ENCODE measurements around the gene IFI27. TPM values are rescaled to one million over a fixed set of nuclear protein-coding genes. Genes with fewer than 3 reads are reported as not detected.

IFI27 gene
- total RNA-seq, 1 donor from 2014 or later, result 7.5 TPM

GRCh38 chr14:94161981-94162380 is 51.4 kb downstream of the IFI27 start:
- no peaks in the 10 kb centered on the region for H3K9me3 Mint-ChIP-seq (ENCODE audit: low read depth)
- no peaks in the 10 kb centered on the region for H3K36me3 Mint-ChIP-seq (ENCODE audit: insufficient read depth)
- no peak overlapping the region for H3K27ac Mint-ChIP-seq
- TF ChIP-seq CTCF (IDR thresholded peaks at IDR 0.05; ENCODE audit: unreplicated experiment), result no peak
- H3K4me3 Mint-ChIP-seq (ENCODE audit: low read depth), result no peak overlapping the region
- peaks cover 14% of the 10 kb centered on the region for H3K27me3 Mint-ChIP-seq
- DNase-seq (ENCODE audit: low spot score, unreplicated experiment), result no peak
- H3K4me1 Mint-ChIP-seq (ENCODE audit: low read depth), result peaks cover 14% of the 10 kb centered on the region

DNA sequence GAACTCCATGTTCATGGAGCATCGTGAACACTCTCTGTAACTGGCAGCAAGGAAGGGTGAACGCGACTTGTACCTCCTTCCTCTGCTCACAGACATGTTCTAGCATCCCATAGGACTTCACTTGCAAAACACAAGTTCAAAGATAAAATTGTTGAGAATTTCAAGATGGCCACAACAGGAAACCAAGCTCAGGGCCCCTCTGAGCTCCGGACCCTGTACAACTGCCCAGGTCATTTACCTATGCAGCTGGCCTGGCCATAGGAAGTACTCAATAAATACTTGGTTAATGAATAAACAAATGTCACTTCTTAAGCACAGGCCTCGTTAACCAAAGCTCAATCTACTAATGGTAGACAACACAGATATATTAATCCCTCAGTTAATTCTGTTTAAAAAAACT is 51.9 kb downstream of the IFI27 start:
- DNase-seq (ENCODE audit: low spot score, unreplicated experiment), result no peak
- Mint-ChIP-seq H3K27ac (no peak overlapping the region), H3K36me3 (ENCODE audit: insufficient read depth) (no peaks in the 10 kb centered on the region), H3K4me1 (ENCODE audit: low read depth) (peaks cover 12% of the 10 kb centered on the region), H3K27me3 (peaks cover 16% of the 10 kb centered on the region), H3K9me3 (ENCODE audit: low read depth) (no peaks in the 10 kb centered on the region), H3K4me3 (ENCODE audit: low read depth) (no peak overlapping the region)
- TF ChIP-seq CTCF (IDR thresholded peaks at IDR 0.05; ENCODE audit: unreplicated experiment), result no peak

DNA sequence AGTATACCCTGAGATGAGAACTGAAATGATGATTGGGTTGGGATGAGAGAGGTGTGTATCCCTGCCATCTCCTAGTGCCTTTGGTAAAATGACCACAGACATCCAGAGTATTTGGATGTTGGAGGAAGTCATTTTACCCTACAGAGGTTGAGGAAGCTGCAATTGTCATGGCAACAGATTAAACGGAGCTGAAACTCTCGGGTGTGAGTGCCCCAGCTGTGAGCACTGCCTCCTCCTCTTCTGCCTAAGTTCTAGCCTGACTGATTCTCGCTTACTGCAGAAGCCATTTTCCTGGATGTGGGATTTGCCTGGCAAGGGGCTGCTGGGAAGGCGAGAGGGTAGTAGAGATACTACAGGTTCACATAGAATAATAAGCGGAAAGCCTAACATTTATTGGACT is 53.3 kb downstream of the IFI27 start:
- H3K27me3 Mint-ChIP-seq, result peaks cover 16% of the 10 kb centered on the region
- H3K4me1 Mint-ChIP-seq (ENCODE audit: low read depth), result peaks cover 7% of the 10 kb centered on the region
- no peak for DNase-seq (ENCODE audit: low spot score, unreplicated experiment)
- no peak overlapping the region for H3K4me3 Mint-ChIP-seq (ENCODE audit: low read depth)
- no peak for TF ChIP-seq CTCF (IDR thresholded peaks at IDR 0.05; ENCODE audit: unreplicated experiment)
- no peaks in the 10 kb centered on the region for H3K36me3 Mint-ChIP-seq (ENCODE audit: insufficient read depth)
- H3K27ac Mint-ChIP-seq, result no peak overlapping the region
- H3K9me3 Mint-ChIP-seq (ENCODE audit: low read depth), result no peaks in the 10 kb centered on the region

- Mint-ChIP-seq H3K27me3 (peaks cover 16% of the 10 kb centered on the region), H3K36me3 (ENCODE audit: insufficient read depth) (no peaks in the 10 kb centered on the region), H3K27ac (no peak overlapping the region), H3K4me1 (ENCODE audit: low read depth) (peaks cover 7% of the 10 kb centered on the region), H3K4me3 (ENCODE audit: low read depth) (no peak overlapping the region), H3K9me3 (ENCODE audit: low read depth) (no peaks in the 10 kb centered on the region)
- TF ChIP-seq CTCF (IDR thresholded peaks at IDR 0.05; ENCODE audit: unreplicated experiment), result no peak
- no peak for DNase-seq (ENCODE audit: low spot score, unreplicated experiment)
Measured at GRCh38 chr14:94164685-94165431, 54.3 kb downstream of the IFI27 start.

DNA sequence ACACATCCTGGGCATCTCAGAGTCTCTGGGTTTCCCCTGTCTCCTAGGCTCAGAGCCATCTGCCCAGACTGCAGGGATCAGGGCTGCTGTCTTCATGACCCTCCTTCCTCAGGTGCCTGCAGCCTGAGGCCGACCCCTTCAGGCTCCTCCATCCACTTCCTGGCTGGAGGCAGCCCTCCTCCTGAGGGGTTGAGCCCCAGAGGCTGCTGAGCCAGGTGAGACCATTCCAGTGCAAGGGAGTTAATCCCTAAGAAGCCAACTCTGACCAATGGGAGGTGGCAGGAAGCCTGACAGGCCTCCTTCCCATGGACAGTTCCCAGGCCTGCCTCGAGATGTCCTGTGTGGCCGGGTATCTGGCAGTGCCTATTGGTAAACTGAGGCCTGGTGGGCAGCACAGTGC is 55.2 kb downstream of the IFI27 start:
- no peaks in the 10 kb centered on the region for H3K36me3 Mint-ChIP-seq (ENCODE audit: insufficient read depth)
- no peak for TF ChIP-seq CTCF (IDR thresholded peaks at IDR 0.05; ENCODE audit: unreplicated experiment)
- H3K4me1 Mint-ChIP-seq (ENCODE audit: low read depth), result peaks cover 7% of the 10 kb centered on the region
- H3K9me3 Mint-ChIP-seq (ENCODE audit: low read depth), result no peaks in the 10 kb centered on the region
- no peak overlapping the region for H3K27ac Mint-ChIP-seq
- DNase-seq (ENCODE audit: low spot score, unreplicated experiment), result no peak
- H3K4me3 Mint-ChIP-seq (ENCODE audit: low read depth), result no peak overlapping the region
- H3K27me3 Mint-ChIP-seq, result peaks cover 14% of the 10 kb centered on the region

Other genes starting within 250 kb of the IFI27 start
- not detected in 2 replicates for gene FAM181A, start 183.4 kb upstream of the IFI27 start, total RNA-seq
- gene ASB2, start 134.2 kb upstream of the IFI27 start, total RNA-seq, result not detected in 2 replicates
- not detected in 2 replicates for gene CCDC197, start 113.4 kb upstream of the IFI27 start, total RNA-seq
- 7.0 and 7.4 TPM in 2 replicates for gene OTUB2, start 84.4 kb upstream of the IFI27 start, total RNA-seq
- 139 and 141 TPM in 2 replicates for gene DDX24, start 29.5 kb upstream of the IFI27 start, total RNA-seq
- gene IFI27L1, start 29.4 kb upstream of the IFI27 start, total RNA-seq, result 28.9 TPM in 2 replicates
- gene IFI27L2, start 18.9 kb downstream of the IFI27 start, total RNA-seq, result 27.4 and 32.2 TPM in 2 replicates
- 12.8 and 13.5 TPM in 2 replicates for gene PPP4R4, start 63.6 kb downstream of the IFI27 start, total RNA-seq
- gene SERPINA10, start 182.5 kb downstream of the IFI27 start, total RNA-seq, result 2.6 and 3.2 TPM in 2 replicates
- gene SERPINA6, start 212.6 kb downstream of the IFI27 start, total RNA-seq, result 1.6 and 2.0 TPM in 2 replicates

Measured in progenitor cell of endocrine pancreas (in vitro differentiated cells).